Brain microvascular endothelial cell (primary cell): ENCODE data around the gene FOXRED2.

Experiments
- DNase-seq: peaks from one replicate; pipeline ENCODE4 v3.0.0-alpha.2; 2020
- H3K27ac ChIP-seq: fragments of 250-450 bp; sonication (Bioruptor Pico); 2 replicates; pipeline ENCODE4 v1.5.1; 2020; ENCODE audit warnings: mild to moderate bottlenecking, moderate library complexity
- H3K27me3 ChIP-seq: fragments of 250-450 bp; sonication (Bioruptor Pico); replicated peaks from 2 replicates; pipeline ENCODE4 v1.5.1; 2020; ENCODE audit warnings: mild to moderate bottlenecking
- H3K36me3 ChIP-seq: fragments of 250-450 bp; sonication (Bioruptor Pico); replicated peaks from 2 replicates; pipeline ENCODE4 v1.5.1; 2020; ENCODE audit warnings: mild to moderate bottlenecking
- H3K4me3 ChIP-seq: 2 replicates; pipeline ENCODE4 v1.5.1; 2011; ENCODE audit warnings: low read depth, mild to moderate bottlenecking, control low read depth, low read length, moderate library complexity
- in situ Hi-C: cut with HindIII; loops from 2 replicates; pipeline ENCODE4 v1.10.0; 2017; ENCODE audit warnings: low sequenced_read_pairs, low pct_ligation_motif_present
- TF ChIP-seq, protein P1 (sequence below): IDR thresholded peaks from 2 replicates; pipeline ENCODE4 v1.5.1; 2011; ENCODE audit warnings: low read depth, mild to moderate bottlenecking, moderate library complexity, low read length, control low read depth, inconsistent platforms; ENCODE audit errors: missing control alignments

Gene FOXRED2

DNA sequence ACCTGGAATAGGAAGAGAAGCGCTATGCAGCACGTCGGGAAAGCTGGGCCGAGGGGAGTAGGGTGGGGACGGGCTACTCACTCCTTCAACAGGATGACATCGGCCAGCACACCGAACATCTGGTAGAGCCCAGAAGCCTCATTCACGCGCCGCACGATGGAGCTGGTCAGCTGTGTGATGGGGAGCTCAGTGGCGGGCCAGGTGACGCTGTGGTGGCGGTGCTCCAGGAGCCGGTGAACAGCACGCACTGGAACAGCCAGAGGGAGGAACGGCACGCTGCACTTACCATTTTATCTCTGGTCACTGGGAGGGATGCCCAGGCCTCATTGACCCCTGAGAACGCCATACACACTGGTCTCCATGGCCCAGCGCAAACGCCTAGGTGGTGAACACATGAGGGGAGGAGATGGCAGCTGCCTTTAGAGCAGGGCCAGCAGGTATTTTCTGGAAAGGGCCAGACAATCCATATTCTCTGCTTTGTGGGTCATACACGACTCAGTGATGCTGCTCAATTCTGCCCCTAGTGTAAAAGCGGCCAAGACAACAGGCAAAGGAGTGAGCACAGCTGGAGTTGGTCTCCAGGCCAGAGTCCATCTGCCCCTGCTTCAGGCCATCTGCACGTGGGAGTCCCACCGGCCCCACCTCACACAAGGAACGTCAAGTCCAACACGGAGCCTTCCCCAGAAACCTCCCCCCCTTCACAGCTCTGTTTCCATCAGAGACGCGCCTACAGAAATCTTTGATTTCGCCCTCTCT is 8.8 kb downstream of the FOXRED2 start:
- DNase-seq: no peak
- in situ Hi-C loops: no loop called here
- Histone ChIP-seq H3K4me3 (no peak overlapping the region), H3K36me3 (no peaks in the 10 kb centered on the region), H3K27ac (no peak overlapping the region), H3K27me3 (no peaks in the 10 kb centered on the region)
- TF ChIP-seq, protein P1, sequence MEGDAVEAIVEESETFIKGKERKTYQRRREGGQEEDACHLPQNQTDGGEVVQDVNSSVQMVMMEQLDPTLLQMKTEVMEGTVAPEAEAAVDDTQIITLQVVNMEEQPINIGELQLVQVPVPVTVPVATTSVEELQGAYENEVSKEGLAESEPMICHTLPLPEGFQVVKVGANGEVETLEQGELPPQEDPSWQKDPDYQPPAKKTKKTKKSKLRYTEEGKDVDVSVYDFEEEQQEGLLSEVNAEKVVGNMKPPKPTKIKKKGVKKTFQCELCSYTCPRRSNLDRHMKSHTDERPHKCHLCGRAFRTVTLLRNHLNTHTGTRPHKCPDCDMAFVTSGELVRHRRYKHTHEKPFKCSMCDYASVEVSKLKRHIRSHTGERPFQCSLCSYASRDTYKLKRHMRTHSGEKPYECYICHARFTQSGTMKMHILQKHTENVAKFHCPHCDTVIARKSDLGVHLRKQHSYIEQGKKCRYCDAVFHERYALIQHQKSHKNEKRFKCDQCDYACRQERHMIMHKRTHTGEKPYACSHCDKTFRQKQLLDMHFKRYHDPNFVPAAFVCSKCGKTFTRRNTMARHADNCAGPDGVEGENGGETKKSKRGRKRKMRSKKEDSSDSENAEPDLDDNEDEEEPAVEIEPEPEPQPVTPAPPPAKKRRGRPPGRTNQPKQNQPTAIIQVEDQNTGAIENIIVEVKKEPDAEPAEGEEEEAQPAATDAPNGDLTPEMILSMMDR: peak; percentile 40

DNA sequence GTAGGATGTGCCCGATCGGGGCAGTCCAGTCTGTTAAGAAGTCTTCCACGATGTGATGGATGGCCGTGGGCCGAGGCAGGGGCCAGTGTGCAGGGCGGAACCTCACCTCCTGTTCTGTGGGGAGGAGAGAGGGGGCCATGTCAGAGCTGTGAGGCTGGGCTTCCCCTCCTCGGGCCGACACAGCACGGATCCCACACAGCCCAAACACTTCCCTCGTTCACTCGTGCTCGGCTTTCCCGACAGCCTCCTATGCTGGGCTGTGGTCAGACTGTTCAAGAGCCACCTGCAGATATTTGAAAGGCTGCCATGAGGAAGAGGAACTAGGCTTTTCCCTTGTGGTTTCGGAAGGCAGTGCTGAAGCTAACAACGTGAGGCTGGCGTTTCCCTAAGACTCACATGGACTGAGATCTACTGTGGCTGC is 13.1 kb downstream of the FOXRED2 start:
- in situ Hi-C loops: no loop called here
- H3K4me3 ChIP-seq: no peak overlapping the region
- no peak overlapping the region for H3K27ac ChIP-seq
- no peak for DNase-seq
- H3K36me3 ChIP-seq: no peaks in the 10 kb centered on the region
- H3K27me3 ChIP-seq: no peaks in the 10 kb centered on the region
- TF ChIP-seq, protein P1: no peak

DNA sequence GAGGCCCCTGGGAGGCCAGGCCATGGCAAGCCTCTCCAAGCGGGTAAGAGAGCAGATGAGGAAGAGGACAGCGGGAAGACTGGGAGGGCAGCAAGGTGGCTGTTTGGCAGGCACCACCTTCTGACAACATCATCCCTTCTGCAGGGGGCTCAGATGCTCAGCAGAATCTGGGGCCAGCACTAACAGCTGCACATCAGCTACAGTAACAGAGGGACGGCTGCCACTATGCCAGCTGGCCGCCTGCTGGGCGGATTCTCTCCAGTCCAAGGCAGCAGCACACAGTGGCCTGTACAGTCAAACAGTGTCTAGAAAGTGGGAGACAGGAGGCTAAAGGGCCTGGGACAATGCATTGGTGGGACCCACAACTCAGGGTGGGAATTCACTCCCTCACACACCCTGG is 14.7 kb downstream of the FOXRED2 start:
- TF ChIP-seq, protein P1: no peak
- no peak for DNase-seq
- Histone ChIP-seq H3K27me3 (no peaks in the 10 kb centered on the region), H3K27ac (no peak overlapping the region), H3K4me3 (no peak overlapping the region), H3K36me3 (no peaks in the 10 kb centered on the region)
- in situ Hi-C loops: no loop called here

DNA sequence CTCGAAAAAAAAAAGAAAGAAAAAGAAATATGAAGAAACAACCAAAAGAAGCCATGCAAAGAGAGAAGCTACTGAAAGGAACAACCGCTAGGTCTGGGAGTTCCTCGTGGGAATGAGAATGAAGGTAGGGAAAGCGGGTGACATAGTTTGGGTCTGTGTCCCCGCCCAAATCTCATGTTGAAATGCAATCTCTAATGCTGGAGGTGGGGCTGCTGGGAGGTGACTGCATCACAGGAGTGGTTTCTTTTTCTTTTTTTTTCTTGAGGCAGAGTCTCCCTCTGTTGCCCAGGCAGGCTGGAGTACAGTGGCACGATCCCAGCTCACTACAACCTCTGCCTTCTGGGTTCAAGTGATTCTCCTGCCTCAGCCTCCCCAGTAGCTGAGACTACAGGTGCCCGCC is 15.7 kb downstream of the FOXRED2 start:
- H3K27ac ChIP-seq: no peak overlapping the region
- in situ Hi-C loops: no loop called here
- TF ChIP-seq, protein P1: no peak
- no peaks in the 10 kb centered on the region for H3K36me3 ChIP-seq
- H3K4me3 ChIP-seq: no peak overlapping the region
- DNase-seq: no peak
- no peaks in the 10 kb centered on the region for H3K27me3 ChIP-seq

DNA sequence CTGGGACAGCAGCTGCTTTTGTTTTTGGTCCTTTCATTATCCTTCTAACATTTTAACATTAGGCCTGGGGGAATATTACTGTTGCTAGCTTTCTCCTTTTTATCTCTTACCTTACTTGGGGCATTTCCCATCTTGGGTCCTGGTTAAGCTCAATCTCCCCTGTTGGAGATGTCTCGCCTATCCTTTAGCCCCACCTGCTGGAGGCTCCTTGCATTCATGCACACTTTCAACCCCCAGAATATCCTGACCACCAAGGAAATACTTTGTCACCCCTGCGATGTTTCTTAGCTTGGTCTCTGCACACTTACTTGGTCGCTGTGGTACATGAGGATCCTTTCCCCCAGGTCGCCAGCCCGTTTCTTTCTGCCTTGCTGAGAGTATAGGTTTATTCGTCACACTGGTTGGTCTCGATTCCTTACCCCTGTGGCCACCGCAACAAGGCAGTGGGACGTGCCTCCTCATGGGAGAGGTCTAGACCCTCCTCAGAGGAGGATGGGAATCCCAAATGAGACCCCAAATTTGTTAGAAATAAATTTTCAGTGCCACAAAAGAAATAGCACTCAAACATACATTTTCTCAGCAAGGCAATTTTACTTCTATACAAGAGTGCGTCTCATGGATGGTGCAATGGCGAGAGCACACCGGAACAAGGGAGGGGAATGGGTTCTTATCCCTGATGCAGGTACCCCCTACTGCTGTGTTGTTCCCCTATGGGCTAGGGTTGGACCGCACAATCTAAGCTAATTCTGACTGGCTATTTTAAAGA is 20.0 kb downstream of the FOXRED2 start:
- in situ Hi-C loops: no loop called here
- peak; percentile 57 for DNase-seq
- no peaks in the 10 kb centered on the region for H3K36me3 ChIP-seq
- H3K27ac ChIP-seq: no peak overlapping the region
- TF ChIP-seq, protein P1: peak; percentile 84
- no peaks in the 10 kb centered on the region for H3K27me3 ChIP-seq
- H3K4me3 ChIP-seq: no peak overlapping the region
